ENCODE data around the gene AKNAD1. TPM values are rescaled to one million over a fixed set of nuclear protein-coding genes. Genes with fewer than 3 reads are reported as not detected.
"Not testable (repeated sequence)": the region's sequence is repeated elsewhere in the genome, so short reads cannot be mapped to it uniquely, and the experiment has no call there.

The AKNAD1 gene
- total RNA-seq, 4 donors from 2014 or later = not detected

DNA sequence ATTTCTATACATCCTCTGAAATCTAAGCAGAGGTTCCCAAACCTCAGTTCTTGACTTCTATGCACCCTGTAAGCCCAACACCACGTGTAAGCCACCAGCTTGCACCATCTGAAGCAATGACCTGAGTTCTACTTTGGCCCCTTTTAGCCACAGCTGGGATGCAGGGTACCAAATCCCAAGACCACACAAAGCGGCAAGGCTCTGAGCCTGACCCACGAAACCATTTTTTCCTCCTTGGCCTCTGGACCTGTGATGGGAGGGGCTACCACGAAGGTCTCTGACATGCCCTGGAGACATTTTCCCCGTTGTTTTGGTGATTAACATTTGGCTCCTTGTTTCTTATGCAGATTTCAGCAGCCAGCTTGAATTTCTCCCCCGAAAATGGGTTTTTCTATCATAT, 71.6 kb downstream of the AKNAD1 start:
- TF ChIP-seq, protein P1, sequence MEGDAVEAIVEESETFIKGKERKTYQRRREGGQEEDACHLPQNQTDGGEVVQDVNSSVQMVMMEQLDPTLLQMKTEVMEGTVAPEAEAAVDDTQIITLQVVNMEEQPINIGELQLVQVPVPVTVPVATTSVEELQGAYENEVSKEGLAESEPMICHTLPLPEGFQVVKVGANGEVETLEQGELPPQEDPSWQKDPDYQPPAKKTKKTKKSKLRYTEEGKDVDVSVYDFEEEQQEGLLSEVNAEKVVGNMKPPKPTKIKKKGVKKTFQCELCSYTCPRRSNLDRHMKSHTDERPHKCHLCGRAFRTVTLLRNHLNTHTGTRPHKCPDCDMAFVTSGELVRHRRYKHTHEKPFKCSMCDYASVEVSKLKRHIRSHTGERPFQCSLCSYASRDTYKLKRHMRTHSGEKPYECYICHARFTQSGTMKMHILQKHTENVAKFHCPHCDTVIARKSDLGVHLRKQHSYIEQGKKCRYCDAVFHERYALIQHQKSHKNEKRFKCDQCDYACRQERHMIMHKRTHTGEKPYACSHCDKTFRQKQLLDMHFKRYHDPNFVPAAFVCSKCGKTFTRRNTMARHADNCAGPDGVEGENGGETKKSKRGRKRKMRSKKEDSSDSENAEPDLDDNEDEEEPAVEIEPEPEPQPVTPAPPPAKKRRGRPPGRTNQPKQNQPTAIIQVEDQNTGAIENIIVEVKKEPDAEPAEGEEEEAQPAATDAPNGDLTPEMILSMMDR (IDR thresholded peaks at IDR 0.05) = no peak
- no peak for TF ChIP-seq POLR2A (IDR thresholded peaks at IDR 0.05)
- DNase-seq = no peak
- no peaks in the 10 kb centered on the region for H3K4me1 ChIP-seq
- no peak overlapping the region for H3K27ac ChIP-seq
- no peak overlapping the region for H3K4me3 ChIP-seq
- peaks cover 0 to 85% (median 0%) of the 10 kb centered on the region in 3 donors for H3K36me3 ChIP-seq
- no peaks in the 10 kb centered on the region for H3K27me3 ChIP-seq
- peaks cover 0 to 13% (median 7%) of the 10 kb centered on the region in 4 donors for H3K9me3 ChIP-seq

DNA sequence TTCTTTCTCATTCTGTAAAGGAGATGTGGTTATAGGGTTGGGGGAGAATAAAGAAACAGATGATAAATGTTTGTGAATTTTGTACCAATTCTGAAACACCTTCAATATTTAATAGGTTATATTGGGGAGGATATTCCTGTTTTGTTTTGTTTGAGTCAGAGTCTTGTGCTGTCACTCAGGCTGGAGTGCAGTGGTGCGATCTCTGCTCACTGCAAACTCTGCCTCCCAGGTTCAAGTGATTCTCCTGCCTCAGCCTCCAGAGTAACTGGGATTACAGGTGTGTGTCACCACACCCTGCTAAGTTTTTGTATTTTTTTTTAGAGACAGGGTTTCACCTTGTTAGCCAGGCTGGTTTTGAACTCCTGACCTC, 75.3 kb downstream of the AKNAD1 start:
- H3K27me3 ChIP-seq, H3K4me1 ChIP-seq, H3K27ac ChIP-seq, DNase-seq, H3K4me3 ChIP-seq: not testable (repeated sequence)
- peaks cover 0 to 13% (median 7%) of the 10 kb centered on the region in 4 donors for H3K9me3 ChIP-seq
- H3K36me3 ChIP-seq = peaks cover 0 to 82% (median 0%) of the 10 kb centered on the region in 3 donors

DNA sequence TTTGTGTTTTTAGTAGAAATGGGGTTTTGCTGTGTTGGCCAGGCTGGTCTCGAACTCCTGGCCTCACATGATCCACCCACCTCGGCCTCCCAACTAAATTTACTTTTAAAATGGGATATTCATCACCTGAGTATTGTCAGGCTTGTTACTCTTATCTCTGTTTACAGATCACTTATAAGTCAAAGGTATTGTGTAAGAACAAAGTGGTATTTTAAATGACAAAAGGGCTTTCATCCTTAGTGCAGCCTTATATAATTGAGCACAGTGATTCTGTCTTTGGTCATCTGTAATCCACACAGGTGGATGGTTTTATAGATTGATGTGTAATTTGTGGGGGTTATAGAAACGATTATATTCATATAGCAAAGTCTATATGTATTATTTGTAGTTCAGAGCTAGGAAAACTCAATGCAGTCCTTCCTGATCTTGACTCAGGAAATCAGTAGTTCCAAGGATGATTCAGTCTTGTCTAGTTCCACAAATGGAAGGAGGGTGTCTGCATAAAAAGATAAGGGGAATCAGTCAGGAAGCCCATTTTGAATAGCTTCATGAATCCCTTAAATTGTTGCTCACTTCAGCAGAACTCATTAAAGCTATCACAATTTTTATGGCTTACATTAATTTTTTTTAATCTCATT, 75.8 kb downstream of the AKNAD1 start:
- Histone ChIP-seq H3K36me3 (peaks cover 0 to 82% (median 0%) of the 10 kb centered on the region in 3 donors), H3K9me3 (peaks cover 0 to 13% (median 7%) of the 10 kb centered on the region in 4 donors), H3K4me1 (no peaks in the 10 kb centered on the region), H3K27me3 (no peaks in the 10 kb centered on the region), H3K4me3 (no peak overlapping the region), H3K27ac (no peak overlapping the region)
- TF ChIP-seq POLR2A (IDR thresholded peaks at IDR 0.05) = no peak
- TF ChIP-seq, protein P1 (IDR thresholded peaks at IDR 0.05) = no peak
- no peak for DNase-seq

DNA sequence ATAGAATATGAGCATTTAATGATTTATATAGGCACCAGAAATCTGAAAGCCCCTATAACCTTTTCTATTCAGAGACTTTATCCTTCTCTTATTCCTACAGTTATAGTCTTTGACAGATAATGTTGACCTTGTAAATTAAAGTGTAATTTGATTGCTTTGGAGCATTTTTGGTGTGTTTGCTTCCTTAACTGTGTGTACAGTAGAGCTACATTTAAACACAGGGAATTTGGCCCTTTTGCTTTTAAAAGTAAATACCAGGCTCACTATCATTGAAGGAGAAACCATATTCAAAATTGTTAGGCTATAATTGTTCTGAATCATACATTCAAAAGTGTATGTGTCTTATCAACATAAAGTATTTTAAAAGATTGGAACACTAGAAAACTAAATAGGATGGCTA, 77.4 kb downstream of the AKNAD1 start:
- TF ChIP-seq POLR2A (IDR thresholded peaks at IDR 0.05) = no peak
- TF ChIP-seq, protein P1 (IDR thresholded peaks at IDR 0.05) = no peak
- H3K4me3 ChIP-seq = no peak overlapping the region
- no peaks in the 10 kb centered on the region for H3K4me1 ChIP-seq
- H3K9me3 ChIP-seq = no peaks in the 10 kb centered on the region
- peaks cover 0 to 81% (median 0%) of the 10 kb centered on the region in 3 donors for H3K36me3 ChIP-seq
- H3K27me3 ChIP-seq = no peaks in the 10 kb centered on the region
- no peak overlapping the region for H3K27ac ChIP-seq
- DNase-seq = no peak

DNA sequence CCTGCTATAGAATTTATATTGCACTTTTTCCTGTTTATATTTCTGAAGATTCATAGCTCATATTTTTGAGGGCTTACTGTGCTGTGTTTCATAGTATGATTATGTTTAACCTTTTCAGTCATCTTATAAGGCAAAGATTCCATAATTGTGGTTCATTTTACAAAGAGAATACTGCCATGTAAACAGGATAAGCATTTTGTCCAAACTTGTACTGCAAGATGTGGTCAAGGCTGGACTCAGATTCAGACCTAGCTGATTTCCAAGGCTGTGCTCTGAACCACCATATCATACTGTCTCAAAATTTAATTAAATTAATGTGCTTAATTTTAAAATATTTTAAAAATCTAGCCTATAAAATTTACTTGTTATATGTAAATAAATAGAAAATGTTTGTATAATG, 79.1 kb downstream of the AKNAD1 start:
- Histone ChIP-seq H3K4me1 (no peaks in the 10 kb centered on the region), H3K36me3 (peaks cover 0 to 81% (median 0%) of the 10 kb centered on the region in 3 donors), H3K27me3 (no peaks in the 10 kb centered on the region), H3K4me3 (no peak overlapping the region), H3K9me3 (no peaks in the 10 kb centered on the region), H3K27ac (no peak overlapping the region)
- DNase-seq = no peak
- TF ChIP-seq POLR2A (IDR thresholded peaks at IDR 0.05) = no peak

DNA sequence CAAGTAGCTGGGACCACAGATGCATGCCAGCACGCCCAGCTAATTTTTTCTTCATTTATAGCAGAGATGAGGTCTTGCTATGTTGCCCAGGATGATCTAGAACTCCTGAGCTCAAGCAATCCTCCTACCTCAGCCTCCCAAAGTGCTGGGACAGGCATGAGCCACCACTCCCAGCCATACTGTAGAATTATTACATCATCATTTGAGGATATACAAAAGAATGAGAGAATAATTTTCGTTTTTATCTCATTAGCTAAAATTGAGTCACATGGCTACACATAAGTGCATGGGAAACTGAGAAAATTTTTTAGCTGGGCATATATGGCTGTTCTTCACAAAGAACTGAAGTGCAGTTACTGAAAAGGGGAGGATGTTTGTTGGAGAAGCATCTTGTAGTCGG, 89.2 kb downstream of the AKNAD1 start:
- Histone ChIP-seq H3K9me3 (no peaks in the 10 kb centered on the region), H3K36me3 (peaks cover 0 to 54% (median 0%) of the 10 kb centered on the region in 3 donors), H3K4me1 (no peaks in the 10 kb centered on the region), H3K4me3 (no peak overlapping the region), H3K27ac (no peak overlapping the region), H3K27me3 (no peaks in the 10 kb centered on the region)
- no peak for DNase-seq
- TF ChIP-seq, protein P1 (IDR thresholded peaks at IDR 0.05) = no peak
- TF ChIP-seq POLR2A (IDR thresholded peaks at IDR 0.05) = no peak

DNA sequence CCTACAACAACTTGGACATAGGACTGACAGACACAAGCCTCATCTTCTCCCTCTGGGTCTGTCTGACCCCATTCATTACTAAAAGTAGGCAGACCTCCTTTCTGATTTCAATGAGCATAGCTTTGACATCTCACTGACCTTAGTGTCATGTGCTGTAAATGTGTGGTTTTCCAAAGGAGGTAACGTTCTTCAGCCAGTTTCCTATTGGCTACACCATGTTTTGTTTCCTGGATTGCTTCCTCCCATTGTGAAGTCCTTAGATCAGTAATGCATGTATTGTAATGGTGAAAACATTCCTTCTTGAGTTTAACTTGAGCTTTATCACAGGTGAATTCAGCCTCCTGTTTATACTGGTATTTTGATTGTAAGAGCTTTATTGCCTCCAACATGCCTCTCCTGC, 89.8 kb downstream of the AKNAD1 start:
- no peak for TF ChIP-seq POLR2A (IDR thresholded peaks at IDR 0.05)
- TF ChIP-seq, protein P1 (IDR thresholded peaks at IDR 0.05) = no peak
- no peak for DNase-seq
- Histone ChIP-seq H3K27me3 (no peaks in the 10 kb centered on the region), H3K27ac (no peak overlapping the region), H3K36me3 (peaks cover 0 to 58% (median 0%) of the 10 kb centered on the region in 3 donors), H3K4me3 (no peak overlapping the region), H3K4me1 (no peaks in the 10 kb centered on the region), H3K9me3 (no peaks in the 10 kb centered on the region)
